GM12872 (cell line): ENCODE data around the gene EN2.

ENCODE experiments used
- CTCF ChIP-seq: IDR thresholded peaks from 3 replicates; pipeline ENCODE4 v1.5.1; 2011; ENCODE audit warnings: low read depth, mild to moderate bottlenecking, low read length, moderate library complexity; ENCODE audit not compliant: insufficient read depth

The EN2 gene

GRCh38 chr7:155508376-155509358 is 50.7 kb downstream of the EN2 start:
- TF ChIP-seq CTCF = no peak

- TF ChIP-seq CTCF = no peak
Observed at GRCh38 chr7:155509359-155509724, 51.4 kb downstream of the EN2 start.

GRCh38 chr7:155509725-155510551 is 52.0 kb downstream of the EN2 start:
- TF ChIP-seq CTCF = 0 out of 3 replicates have a peak, but pooled peaks have one; percentile 6

- no peak for TF ChIP-seq CTCF
Observed at GRCh38 chr7:155510975-155511701, 53.2 kb downstream of the EN2 start.

GRCh38 chr7:155511702-155511996 is 53.7 kb downstream of the EN2 start:
- no peak for TF ChIP-seq CTCF

GRCh38 chr7:155512246-155512887 is 54.4 kb downstream of the EN2 start:
- TF ChIP-seq CTCF = no peak
